Dedifferentiated amniotic fluid mesenchymal stem cell (primary cell): Measurements from ENCODE around the gene USPL1.
"Not testable (repeated sequence)": the region's sequence is repeated elsewhere in the genome, so short reads cannot be mapped to it uniquely, and the experiment has no call there.

Experiments used
- DNase-seq: peaks from one replicate; pipeline ENCODE4 v3.0.0-alpha.2; 2016; ENCODE audit errors: extremely low spot score

The USPL1 gene

GRCh38 chr13:30615866-30616541, 1.7 kb upstream of the USPL1 start:
- DNase-seq: peak; percentile 20

- DNase-seq: peak; percentile 93
These were observed 799 bp upstream of the USPL1 start for GRCh38 chr13:30616927-30617314.

- no peak for DNase-seq
These were observed 638 bp downstream of the USPL1 start for GRCh38 chr13:30618186-30618929.

- DNase-seq: no peak
These were observed 1.2 kb downstream of the USPL1 start for GRCh38 chr13:30618930-30619279.

GRCh38 chr13:30619731-30620130, 2.0 kb downstream of the USPL1 start:
- no peak for DNase-seq

- no peak for DNase-seq
These were observed 3.2 kb downstream of the USPL1 start for GRCh38 chr13:30620941-30621340.

GRCh38 chr13:30622551-30622950, 4.8 kb downstream of the USPL1 start:
- no peak for DNase-seq

GRCh38 chr13:30623392-30623791, 5.7 kb downstream of the USPL1 start:
- no peak for DNase-seq

GRCh38 chr13:30624630-30625029, 6.9 kb downstream of the USPL1 start:
- DNase-seq: peak; percentile 16

- DNase-seq: no peak
These were observed 11.8 kb downstream of the USPL1 start for GRCh38 chr13:30629527-30629926.

GRCh38 chr13:30633861-30634260, 16.1 kb downstream of the USPL1 start:
- DNase-seq: no peak

GRCh38 chr13:30634838-30635237, 17.1 kb downstream of the USPL1 start:
- DNase-seq: no peak

- no peak for DNase-seq
These were observed 20.6 kb downstream of the USPL1 start for GRCh38 chr13:30638301-30638700.

- no peak for DNase-seq
These were observed 22.0 kb downstream of the USPL1 start for GRCh38 chr13:30639671-30640070.

- DNase-seq: not testable (repeated sequence)
These were observed 23.5 kb downstream of the USPL1 start for GRCh38 chr13:30641173-30641572.

- DNase-seq: no peak
These were observed 27.9 kb downstream of the USPL1 start for GRCh38 chr13:30645629-30646028.

GRCh38 chr13:30647420-30647819, 29.7 kb downstream of the USPL1 start:
- no peak for DNase-seq

- DNase-seq: no peak
These were observed 30.3 kb downstream of the USPL1 start for GRCh38 chr13:30647824-30648521.

GRCh38 chr13:30648522-30649012, 30.8 kb downstream of the USPL1 start:
- no peak for DNase-seq

GRCh38 chr13:30651648-30652047, 33.9 kb downstream of the USPL1 start:
- DNase-seq: not testable (repeated sequence)

- no peak for DNase-seq
These were observed 35.1 kb downstream of the USPL1 start for GRCh38 chr13:30652746-30653386.

GRCh38 chr13:30654430-30654829, 36.7 kb downstream of the USPL1 start:
- no peak for DNase-seq
